Measurements from ENCODE around the gene P2RY8.
"Not testable (repeated sequence)": the region's sequence is repeated elsewhere in the genome, so short reads cannot be mapped to it uniquely, and the experiment has no call there.

Gene P2RY8

GRCh38 chrX:1462596-1463251 is 74.3 kb downstream of the P2RY8 start:
- no peak for DNase-seq

GRCh38 chrX:1462110-1462509 is 74.9 kb downstream of the P2RY8 start:
- DNase-seq, result no peak

- DNase-seq, result no peak
Measured at GRCh38 chrX:1455948-1456280, 81.1 kb downstream of the P2RY8 start.

- DNase-seq, result no peak
Measured at GRCh38 chrX:1453951-1454785, 82.8 kb downstream of the P2RY8 start.

DNA sequence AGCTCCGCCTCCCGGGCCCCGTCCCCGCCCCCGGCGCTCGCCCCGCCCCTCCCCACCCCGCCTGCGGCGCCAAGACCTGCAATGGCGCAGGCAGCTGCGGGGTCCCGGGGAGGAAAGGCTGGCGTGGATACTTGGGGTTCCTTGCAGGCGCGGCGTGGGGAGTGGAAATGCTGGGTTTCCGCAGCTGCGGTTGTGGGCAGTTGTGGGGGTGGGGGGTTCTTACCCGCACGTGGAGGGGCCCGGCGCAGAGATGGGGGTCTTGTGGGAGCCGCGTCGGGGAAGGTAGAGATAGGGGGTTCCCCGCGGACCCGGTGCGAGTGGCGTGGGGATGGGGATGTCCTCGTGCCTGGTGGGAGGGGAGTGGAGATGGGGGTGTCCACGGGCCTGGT is 83.6 kb downstream of the P2RY8 start:
- no peak for DNase-seq

DNA sequence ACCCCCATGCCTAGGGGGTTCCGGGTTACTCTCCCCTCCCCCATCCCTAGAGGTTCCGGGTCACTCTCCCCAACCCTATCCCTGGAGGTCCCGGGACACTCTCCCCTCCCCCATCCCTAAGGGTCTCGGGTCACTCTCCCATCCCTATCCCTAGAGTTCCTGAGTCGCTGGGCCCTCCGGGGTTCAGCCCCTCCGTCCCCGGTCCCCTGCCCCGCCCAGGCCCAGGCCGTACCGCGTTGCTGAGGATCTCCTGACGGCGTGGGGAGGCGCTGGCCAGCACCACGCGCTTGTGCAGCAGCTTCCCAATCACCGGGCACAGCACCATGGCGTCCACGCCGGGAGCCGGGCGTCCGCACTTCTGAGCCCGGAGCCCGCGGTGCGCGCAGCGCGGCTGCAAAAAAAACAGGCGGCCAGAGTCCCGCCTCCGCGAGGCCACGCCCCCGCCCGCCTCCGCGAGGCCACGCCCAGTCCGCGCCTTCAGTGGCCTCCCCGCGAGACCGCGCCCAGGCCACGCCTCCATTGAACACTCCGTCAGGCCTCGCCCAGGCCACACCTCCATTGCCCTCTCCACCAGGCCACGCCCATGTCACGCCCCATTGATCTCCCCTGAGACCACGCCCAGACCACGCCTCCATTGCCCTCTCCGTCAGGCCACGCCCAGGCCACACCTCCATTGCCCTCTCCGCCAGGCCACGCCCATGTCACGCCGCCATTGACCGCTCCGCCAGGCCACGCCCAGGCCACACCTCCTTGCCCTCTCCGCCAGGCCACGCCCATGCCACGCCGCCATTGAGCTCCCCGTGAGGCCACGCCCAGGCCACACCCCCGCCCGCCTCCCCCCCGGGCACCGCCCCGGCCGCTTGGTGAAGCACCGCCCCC is 84.2 kb downstream of the P2RY8 start, which contains the start of gene ASMTL:
TSS of gene ASMTL (minus strand) at position 394 of the 879 bp plus-strand sequence. CDS start at position 325, 69 bp downstream.
- no peak for DNase-seq

- no peak for DNase-seq
Measured at GRCh38 chrX:1451661-1452515, 85.1 kb downstream of the P2RY8 start.

DNA sequence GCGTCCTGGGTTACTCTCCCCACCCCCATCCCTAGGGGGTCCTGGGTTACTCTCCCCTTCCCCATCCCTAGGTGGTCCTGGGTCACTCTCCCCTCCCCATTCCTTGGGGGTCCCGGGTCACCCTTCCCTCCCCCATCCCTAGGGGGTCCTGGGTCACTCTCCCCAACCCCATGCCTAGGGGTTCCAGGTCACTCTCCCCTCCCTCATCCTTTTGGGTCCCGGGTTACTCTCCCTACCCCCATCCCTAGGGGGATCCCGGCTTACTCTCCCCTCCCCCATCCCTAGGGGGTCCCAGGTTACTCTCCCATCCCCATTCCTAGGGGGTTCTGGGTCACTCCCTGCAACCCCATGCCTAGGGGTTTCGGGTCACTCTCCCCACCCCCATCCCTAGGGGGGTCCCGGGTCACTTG is 85.7 kb downstream of the P2RY8 start:
- DNase-seq, result no peak

DNA sequence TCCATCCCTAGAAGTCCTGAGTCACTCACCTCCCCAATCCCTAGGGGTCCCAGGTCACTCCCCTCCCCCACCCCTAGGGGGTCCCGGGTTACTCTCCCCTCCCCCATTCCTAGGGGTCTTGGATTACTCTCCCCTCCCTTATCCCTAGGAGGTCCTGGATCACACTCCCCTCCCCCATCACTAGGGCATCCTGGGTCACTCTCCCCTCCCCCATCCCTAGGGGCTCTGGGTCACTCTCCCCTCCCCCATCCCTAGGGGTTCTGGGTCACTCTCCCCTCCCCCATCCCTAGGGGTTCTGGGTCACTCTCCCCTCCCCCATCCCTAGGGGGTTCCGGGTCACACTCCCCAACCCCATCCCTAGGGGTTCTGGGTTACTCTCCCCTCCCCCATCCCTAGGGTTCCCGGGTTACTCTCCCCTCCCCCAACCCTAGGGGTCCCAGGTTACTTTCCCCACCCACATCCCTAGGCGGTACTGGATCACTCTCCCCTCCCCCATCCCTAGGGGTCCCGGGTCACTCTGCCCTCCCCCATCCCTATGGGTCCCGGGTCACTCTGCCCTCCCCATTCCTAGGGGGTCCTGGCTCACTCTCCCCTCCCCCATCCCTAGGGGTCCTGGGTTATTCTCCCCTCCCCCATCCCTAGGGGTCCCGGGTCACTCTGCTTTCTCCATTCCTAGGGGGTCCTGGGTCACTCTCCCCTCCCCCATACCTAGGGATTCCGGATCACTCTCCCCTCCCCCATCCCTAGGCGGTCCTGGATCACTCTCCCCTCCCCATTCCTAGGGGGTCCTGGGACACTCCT is 86.4 kb downstream of the P2RY8 start:
- no peak for DNase-seq

DNA sequence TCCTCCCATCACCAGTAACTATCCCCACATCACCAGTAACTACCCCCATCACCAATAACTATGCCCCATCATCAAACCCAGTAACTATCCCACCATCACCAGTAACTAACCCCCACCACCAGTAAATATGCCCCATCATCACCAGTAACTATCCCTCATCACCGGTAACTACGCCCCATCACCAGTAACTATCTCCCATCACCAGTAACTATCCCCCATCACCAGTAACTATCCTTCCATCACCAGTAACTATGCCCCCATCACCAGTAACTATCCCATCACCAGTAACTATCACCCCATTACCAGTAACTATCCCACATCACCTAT is 87.2 kb downstream of the P2RY8 start:
- no peak for DNase-seq

DNA sequence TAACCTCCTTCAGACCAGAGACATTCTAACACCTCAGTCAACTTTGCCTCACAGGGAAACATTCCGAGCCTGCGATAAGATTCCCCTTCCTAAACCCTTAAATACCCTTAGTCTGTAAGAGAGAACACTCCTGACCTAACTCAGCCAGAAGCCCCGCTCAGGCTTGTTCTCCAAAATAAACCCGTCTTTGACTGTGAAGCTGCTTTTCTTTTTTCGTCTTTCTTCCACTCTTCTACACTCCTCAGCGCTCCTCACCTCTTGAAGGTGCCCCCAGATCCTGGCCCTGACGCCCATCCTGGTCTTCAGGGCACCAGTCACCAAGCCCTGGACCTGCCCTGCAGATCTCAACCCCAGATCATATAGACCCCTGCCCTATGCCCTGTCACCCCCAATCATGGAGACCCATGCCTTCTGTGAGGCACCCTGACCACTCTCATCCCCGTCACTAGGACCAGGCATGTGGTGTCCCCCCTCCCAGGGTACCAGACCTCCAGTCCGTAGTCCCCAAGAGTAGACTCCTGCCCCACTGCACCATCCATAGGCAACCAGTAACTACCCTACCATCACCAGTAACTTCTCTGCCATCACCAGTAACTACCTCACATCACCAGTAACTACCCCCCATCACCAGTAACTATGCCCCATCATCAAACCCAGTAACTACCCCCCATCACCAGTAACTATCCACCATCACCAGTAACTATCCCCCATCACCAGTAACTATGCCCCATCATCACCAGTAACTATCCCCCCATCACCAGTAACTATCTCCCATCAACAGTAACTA is 87.8 kb downstream of the P2RY8 start:
- DNase-seq, result no peak

DNA sequence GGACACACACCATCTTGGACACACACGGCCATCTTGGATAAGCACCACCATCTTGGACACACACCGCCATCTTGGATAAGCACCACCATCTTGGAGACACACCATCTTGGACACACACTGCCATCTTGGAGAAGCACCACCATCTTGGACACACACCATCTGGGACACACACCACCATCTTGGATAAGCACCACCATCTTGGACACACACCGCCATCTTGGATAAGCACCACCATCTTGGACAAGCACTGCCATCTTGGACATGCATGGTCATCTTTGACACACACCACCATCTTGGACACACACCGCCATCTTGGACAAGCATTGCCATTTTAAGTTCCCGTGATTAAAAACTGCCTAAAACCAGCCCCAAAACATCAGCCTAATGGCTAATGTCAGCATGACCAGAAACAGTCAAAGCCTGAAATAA is 88.4 kb downstream of the P2RY8 start:
- DNase-seq, result not testable (repeated sequence)

DNA sequence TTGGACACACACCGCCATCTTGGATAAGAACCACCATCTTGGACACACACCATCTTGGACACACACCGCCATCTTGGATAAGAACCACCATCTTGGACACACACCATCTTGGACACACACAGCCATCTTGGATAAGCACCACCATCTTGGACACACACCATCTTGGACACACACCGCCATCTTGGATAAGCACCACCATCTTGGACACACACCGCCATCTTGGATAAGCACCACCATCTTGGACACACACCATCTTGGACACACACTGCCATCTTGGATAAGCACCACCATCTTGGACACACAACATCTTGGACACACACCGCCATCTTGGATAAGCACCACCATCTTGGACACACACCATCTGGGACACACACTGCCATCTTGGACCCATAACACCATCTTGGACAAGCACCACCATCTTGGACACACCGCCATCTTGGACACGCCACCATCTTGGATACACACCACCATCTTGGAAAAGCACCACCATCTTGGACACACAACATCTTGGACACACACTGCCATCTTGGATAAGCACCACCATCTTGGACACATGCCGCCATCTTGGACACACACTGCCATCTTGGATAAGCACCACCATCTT is 88.9 kb downstream of the P2RY8 start:
- not testable (repeated sequence) for DNase-seq

DNA sequence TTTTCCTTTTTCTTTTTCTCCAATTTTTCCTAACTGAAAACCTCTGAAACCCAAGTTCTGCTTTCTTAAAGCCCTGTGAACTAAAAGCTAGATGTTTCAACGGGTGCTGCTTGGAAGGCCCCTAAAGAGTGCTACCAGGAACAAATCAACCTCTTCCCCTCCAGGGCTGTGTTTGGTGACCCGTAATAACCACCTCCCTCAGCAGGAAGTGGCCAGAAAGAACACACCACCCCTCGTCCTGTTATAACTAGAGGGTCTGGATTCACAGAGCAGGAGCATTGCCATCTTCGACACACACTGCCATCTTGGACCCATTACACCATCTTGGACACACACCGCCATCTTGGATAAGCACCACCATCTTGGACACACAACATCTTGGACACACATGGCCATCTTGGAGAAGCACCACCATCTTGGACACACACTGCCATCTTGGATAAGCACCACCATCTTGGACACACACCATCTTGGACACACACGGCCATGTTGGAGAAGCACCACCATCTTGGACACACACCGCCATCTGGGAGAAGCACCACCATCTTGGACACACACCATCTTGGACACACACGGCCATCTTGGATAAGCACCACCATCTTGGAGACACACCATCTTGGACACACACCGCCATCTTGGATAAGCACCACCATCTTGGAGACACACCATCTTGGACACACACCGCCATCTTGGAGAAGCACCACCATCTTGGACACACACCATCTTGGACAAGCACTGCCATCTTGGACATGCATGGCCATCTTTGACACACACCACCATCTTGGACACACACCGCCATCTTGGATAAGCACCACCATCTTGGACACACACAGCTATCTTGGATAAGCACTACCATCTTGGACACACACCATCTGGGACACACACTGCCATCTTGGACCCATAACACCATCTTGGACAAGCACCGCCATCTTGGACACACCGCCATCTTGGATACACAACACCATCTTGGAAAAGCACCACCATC is 89.7 kb downstream of the P2RY8 start:
- DNase-seq, result not testable (repeated sequence)

GRCh38 chrX:1444561-1445500 is 92.2 kb downstream of the P2RY8 start:
- DNase-seq, result no peak

DNA sequence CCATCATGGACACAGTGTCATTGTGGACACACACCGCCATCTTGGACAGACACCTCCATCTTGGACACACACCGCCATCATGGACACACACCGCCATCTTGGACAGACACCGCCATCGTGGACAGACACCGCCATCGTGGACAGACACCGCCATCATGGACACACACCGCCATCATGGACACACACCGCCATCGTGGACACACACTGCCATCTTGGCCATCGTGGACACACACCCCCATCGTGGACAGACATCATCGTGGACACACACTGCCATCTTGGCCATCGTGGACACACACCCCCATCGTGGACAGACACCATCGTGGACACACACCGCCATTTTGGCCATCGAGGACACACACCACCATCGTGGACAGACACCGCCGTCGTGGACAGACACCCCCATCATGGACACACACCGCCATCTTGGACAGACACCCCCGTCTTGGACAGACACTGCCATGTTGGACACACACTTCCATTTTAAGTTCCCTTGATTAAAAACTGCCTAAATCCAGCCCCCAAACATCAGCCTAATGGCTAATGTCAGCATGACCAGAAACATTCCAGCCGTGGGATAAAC is 93.4 kb downstream of the P2RY8 start:
- no peak for DNase-seq

GRCh38 chrX:1442724-1443367 is 94.1 kb downstream of the P2RY8 start:
- no peak for DNase-seq

All from SIG-M5 (cell line).